Measurements from ENCODE around the gene OVOL3.

The OVOL3 gene

GRCh38 chr19:36151144-36152018 is 40.4 kb downstream of the OVOL3 start:
- no peak for TF ChIP-seq CTCF (IDR thresholded peaks at IDR 0.05)

DNA sequence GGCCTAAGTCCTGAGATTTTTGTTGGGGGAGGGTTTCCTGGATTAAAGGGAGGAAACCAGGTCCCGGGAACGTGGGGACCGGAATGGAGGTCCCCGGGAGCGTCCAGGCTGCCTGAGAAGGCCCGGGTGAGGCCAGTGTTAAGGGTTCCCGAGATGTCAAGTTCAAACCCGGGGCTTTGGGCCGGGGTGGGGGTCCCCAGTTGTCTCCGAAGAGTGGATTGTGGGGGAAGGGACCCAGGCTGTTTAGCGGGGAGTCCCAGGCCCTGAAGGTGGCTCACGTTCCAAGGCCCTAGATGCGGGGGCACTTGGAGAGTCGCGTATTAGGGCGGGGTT is 41.0 kb downstream of the OVOL3 start:
- no peak for TF ChIP-seq CTCF (IDR thresholded peaks at IDR 0.05)

DNA sequence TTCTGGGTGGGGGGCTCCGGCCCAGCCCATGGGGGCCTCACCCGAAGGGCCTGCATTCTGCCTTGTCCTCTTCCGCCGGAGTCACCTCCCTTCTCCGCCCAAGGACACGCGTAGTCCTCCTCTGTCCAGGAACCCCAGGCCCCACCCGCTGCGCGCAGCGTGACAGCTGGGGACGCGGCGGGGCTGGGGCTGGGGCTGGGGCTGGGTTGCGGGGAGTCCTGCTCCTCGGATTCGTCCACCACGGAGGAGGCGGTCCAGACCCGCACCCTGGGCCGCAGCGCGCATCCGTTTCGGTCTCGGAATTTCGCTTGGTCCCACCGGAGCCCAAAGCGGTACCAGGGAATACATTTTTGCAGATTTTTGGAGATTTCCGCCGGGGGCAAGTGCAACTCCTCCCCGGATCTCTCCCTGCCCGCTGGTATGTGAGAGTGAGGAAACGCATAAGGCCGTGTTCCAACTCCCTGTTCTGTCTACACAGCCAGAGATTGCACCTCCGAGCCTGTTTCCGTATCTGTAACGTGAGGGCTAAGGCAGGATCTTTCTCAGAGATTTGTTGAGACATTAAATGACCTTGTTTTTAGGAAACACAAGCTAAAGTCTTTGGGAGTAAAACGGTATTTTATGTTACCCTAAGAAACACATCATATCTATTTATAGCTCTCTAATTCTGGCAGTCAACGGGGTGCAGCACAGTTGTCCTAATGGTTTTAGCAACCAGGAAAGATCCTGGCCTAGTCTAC is 41.6 kb downstream of the OVOL3 start, which contains the start of gene COX7A1:
Gene COX7A1 (minus strand): TSS at position 96 of the 740 bp plus-strand sequence. CDS start 40 bp downstream, at position 56.
- no peak for TF ChIP-seq CTCF (IDR thresholded peaks at IDR 0.05)

- no peak for TF ChIP-seq CTCF (IDR thresholded peaks at IDR 0.05)
Observed at GRCh38 chr19:36153126-36153525, 42.2 kb downstream of the OVOL3 start.

- no peak for TF ChIP-seq CTCF (IDR thresholded peaks at IDR 0.05)
Observed at GRCh38 chr19:36160821-36161596, 50.1 kb downstream of the OVOL3 start.
